LNCAP (cell line): Measurements from ENCODE around the gene HELB.

Experiments used
- TF ChIP-seq, protein P1 (sequence below): fragments of 450-650 bp; IDR thresholded peaks from 2 replicates; pipeline ENCODE4 v1.5.1; 2017; ENCODE audit warnings: mild to moderate bottlenecking

The HELB gene

DNA sequence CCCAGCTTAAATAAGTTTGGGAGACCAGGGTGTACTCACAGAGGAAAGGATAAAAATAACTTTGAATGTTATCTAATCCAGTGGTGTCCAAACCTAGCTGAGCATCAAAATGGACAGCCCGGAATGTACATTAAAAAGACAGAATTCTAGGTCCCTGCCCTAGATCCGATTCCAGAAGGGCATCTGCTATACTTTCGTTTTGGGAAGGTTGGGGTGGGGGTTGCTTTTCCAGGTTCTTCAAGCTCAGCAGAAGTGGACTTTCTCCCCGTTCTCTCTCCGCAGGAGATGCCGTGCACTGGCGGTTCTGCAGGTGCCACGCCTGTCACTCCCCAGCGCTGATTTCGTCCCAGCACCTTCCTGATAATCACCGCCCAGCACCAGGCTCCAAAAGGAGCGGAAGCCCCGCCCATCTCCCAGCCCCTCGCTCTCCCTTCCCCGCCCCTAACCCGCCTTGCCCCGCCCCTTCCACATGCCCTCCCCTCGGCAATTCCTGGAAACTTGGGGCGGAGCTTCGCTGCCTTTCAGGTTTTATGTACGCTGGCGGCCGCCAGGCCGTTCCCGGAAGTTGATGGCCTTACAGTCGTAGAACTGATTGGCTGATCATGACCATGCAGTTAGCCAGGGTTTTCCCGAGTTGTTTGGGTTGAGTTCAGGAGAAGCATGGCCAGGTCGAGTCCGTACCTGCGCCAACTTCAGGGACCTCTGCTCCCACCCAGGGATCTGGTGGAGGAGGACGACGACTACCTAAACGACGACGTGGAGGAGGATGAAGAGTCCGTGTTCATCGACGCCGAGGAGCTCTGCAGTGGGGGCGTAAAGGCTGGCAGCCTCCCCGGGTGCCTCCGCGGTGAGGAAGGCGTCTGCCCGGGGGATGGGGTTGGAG lies at the start of gene HELB:
Gene HELB (plus strand): TSS at position 550 of the 883 bp plus-strand sequence. CDS start 111 bp downstream, at position 661.
- TF ChIP-seq, protein P1, sequence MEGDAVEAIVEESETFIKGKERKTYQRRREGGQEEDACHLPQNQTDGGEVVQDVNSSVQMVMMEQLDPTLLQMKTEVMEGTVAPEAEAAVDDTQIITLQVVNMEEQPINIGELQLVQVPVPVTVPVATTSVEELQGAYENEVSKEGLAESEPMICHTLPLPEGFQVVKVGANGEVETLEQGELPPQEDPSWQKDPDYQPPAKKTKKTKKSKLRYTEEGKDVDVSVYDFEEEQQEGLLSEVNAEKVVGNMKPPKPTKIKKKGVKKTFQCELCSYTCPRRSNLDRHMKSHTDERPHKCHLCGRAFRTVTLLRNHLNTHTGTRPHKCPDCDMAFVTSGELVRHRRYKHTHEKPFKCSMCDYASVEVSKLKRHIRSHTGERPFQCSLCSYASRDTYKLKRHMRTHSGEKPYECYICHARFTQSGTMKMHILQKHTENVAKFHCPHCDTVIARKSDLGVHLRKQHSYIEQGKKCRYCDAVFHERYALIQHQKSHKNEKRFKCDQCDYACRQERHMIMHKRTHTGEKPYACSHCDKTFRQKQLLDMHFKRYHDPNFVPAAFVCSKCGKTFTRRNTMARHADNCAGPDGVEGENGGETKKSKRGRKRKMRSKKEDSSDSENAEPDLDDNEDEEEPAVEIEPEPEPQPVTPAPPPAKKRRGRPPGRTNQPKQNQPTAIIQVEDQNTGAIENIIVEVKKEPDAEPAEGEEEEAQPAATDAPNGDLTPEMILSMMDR, result no peak

DNA sequence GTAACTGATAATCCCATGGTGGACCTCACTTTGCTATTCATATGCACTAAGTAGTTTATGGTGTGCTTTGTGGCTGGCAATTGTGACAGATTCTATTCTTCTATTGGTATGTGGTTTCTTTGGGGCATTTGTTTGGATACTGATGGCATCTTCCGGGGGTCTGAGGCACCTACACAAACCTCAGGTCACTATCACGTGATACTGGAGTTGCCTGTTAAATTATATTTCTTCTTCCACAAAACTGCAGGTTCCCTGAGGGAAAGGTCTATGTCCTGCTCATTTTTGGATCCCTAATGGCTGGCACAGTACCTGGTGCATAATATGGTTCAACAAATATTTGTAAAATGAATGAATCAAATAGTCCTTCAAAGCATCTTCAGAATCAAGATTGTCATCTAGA lies 49.5 kb upstream of the HELB start:
- TF ChIP-seq, protein P1, result no peak

DNA sequence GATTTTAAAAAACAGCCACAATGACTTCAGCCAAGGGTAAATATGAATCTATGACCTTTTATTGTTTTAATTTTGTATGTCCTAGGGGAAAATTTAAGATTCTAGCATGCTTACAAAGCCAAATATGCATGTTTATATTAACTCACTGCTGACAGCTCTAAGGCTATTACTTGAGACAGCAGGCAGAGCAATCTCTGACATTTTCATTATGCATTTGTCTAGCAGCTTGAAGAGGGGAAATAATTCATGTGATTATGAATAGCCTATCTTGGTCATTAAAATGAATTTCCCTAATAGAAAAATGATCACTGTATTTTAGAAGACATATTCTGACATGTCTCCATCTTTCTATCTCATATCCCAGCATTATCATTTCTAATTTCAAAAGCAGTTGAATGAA lies 46.6 kb upstream of the HELB start:
- TF ChIP-seq, protein P1, result no peak

DNA sequence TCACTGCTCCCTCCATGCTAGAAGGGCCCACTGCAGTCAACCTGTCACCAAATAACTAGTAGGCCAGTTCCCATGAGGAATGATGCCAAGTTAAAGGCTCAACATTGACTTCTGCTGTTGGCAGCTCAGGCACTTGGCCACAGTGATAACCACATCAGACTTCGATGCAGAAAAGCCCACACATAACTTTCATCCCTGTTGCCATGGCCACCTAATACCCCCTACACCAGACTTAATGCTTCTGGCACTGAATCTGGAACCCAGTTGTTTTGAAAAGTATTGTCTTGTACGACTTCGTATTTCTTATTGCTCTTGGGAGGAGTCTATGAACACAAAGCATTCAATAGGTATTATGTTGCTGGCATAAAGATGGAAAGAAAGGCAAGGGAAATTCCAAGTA lies 44.3 kb upstream of the HELB start:
- TF ChIP-seq, protein P1, result no peak

DNA sequence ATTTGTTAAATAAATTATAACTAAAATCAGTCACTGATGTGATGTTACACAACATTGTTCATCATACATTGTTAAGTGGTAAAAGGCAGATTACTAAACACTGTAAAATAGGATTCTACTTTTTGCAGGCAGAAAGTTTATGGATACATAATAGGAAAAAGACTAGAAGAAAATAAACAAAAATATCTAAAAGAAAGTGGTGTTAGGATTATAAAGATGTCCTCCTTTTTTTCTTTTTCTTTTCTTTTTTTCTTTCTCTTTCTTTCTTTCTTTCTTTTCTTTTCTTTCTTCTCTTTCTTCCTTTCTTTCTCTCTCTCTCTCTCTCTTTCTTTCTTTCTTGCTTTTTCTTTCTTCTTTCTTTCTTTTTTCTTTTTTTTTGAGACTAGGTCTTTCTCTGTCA lies 39.6 kb upstream of the HELB start:
- TF ChIP-seq, protein P1, result no peak

DNA sequence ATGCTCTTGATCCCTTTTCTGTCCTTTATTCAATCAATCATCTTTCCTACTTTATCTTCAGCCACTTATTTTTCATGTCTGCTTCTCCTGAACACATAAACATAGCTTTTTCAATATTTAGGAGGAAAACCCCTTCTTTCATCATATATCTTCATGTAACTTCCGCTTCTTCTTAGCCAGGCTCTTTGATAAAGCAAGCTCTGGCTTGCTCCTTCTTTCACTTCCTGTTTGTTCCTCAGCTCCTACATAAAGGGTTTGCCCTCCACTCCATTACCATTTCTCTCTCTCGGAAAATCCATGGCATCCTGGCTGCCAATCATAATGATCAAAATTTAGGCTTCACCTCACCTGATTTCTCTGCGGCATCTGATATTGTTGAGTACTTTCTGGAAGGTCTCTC lies 33.7 kb upstream of the HELB start:
- TF ChIP-seq, protein P1, result no peak

DNA sequence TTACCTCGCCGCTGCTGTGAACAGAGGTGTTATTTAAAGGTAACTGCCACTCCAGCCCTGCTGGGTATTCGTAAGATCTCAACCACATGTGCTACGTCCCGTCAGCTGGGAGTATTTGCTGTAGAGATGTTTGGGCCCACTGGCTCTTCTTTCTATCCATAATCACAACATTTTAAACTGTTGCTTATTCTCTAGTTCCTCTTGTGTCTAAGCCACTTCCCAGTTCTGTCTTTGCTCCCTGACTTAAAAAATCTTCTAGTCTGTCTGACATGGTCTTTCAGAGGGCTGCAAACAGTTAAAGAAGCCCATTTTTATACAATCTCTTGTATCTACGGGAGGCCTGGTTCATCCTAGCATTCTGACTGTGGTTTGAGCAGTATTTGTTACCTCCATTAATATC lies 33.2 kb upstream of the HELB start:
- TF ChIP-seq, protein P1, result no peak
